ENCODE measurements around the gene TPGS1. TPM values are rescaled to one million over a fixed set of nuclear protein-coding genes. Genes with fewer than 3 reads are reported as not detected.
A peak's percentile ranks its signal among the peaks of the same experiment; 100 is the strongest.

The TPGS1 gene
- total and polyA plus RNA-seq, 3 donors from 2014 or later: 5.4 to 104 (median 98.5) TPM

DNA sequence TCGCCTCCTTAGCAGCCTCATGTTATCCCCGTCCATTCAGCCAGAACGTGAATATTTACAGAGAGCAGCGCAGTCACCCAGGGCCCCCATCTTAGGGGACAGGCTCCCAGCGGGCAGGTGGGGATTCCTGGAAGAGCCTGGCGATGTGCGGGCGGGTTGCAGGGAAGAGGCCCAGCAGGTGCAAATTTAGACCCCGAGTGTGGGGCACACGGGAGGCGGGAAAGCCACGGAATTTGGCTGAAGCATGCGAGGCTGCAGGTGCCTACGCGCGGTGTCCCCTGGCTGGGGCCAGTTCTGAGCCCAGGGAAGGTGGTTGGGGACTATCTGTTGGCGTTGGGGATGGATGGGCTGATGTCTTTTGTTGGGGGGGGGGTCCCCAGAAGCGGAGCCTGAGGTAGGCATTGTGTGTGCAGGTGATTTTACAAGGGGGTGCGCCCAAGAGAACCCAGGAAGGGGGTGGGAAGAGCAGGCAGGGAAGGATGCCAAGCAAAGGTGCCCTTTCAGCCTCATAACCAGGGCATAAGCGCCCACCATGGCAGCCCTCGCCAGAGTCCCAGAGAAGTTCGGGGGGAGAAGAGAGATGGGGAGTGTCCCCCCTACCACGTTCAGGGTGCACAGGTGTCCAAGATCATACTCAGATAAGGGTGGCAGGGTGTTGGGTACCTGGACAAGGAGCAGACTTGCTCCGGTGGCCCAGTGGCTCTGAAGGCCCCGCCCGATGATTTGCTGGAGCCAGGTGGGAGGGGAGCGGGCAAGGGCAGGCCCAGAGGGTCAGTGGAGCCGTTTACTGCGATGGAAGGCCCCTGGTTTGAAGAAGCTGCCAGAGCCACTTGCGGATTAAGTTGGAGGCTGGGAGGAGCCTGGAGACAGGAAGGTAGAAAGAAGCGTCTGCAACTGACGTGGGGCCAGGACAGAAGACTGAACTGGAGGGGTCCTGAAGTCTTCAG is 1.2 kb downstream of the TPGS1 start:
- no peak for DNase-seq
- H3K4me1 ChIP-seq: peaks cover 14% of the 10 kb centered on the region
- intact Hi-C loops (cut with DNase I; ENCODE audit: low total_unique reads): no loop called here

DNA sequence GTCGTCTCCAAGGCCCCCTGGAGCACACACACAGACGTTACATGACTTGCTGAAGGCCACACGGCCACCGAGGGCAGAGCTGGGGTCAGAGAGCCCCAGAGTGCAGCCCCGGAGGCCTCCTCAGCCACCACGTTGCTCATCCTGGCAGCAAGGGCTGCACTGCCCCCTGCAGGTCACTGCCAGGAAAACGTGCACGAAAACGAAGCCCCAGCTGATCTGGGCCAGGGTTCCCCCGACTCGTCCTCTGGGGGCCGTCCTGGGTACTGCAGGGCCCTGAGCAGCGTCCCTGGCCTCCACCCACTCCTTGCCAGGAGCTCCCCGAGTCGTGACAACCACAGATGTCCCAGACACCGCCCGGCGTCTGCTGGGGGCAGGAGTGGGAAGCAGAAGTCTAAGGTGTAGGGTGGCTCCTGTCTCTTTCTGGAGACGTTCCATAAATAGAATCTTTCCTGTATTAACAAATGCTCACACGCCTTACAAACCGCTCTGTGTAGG is 3.4 kb downstream of the TPGS1 start:
- H3K4me3 ChIP-seq: no peak overlapping the region
- H3K36me3 ChIP-seq (ENCODE audit: low read depth, missing control alignments): no peaks in the 10 kb centered on the region

More for the DNA sequence above, 1.2 kb downstream of the TPGS1 start:
- WGBS, 2 donors: 49 to 56% methylated on average over 20 to 32 of the region's 32 CpGs
- no peaks in the 10 kb centered on the region for H3K27me3 ChIP-seq
- H3K36me3 ChIP-seq (ENCODE audit: low read depth, missing control alignments): no peaks in the 10 kb centered on the region
- no peak for TF ChIP-seq CTCF (IDR thresholded peaks at IDR 0.05)
- no peak for TF ChIP-seq POLR2A (IDR thresholded peaks at IDR 0.05)
- H3K27ac ChIP-seq: peak overlapping the region in 1 of 2 donors; percentile 89
- H3K9me3 ChIP-seq: no peaks in the 10 kb centered on the region
- peak overlapping the region; percentile 88 to 96 for H3K4me3 ChIP-seq

DNA sequence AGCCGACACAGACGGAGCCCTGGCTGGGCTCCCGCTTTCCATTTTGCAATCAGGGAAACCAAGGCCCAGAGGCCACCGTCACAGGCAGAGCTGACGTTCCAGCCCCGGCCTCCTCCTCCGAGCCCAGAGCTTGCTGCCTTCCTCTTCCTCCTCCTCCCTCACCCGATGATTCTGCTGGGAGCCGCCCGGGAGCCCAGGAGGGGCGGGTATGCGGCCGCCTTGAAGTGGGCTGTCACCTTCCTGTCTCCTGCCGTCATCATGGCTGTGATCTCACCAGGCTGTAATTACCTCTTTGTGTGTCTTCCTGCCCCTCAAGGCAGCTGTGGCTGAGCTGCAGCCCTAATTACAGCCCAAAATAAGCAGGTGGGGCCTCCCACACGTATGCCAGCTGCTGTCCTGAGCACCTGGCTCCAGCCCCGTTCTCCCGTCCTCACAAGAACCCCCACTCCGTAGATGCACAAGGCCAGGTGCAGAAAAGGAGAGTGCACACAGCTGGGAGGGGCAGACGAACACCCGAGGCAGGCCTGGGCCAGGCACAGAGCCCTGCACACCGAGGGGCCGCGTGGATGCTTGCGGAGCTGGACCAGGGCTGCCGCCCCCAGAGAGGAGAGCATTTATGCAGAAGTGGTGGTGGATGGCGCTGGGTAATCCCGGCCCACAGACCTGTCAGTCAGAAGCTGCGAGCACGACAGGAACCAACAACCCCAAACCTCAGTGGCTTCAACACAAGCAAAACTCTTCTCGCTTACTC is 4.0 kb downstream of the TPGS1 start:
- Histone ChIP-seq H3K4me1 (peaks cover 13% of the 10 kb centered on the region), H3K36me3 (ENCODE audit: low read depth, missing control alignments) (no peaks in the 10 kb centered on the region), H3K27ac (no peak overlapping the region), H3K27me3 (no peaks in the 10 kb centered on the region), H3K4me3 (no peak overlapping the region), H3K9me3 (no peaks in the 10 kb centered on the region)
- intact Hi-C loops (cut with DNase I; ENCODE audit: low total_unique reads): no loop called here
- no peak for TF ChIP-seq CTCF (IDR thresholded peaks at IDR 0.05)
- no peak for TF ChIP-seq POLR2A (IDR thresholded peaks at IDR 0.05)
- no peak for DNase-seq
- 72 to 77% methylated on average over 26 to 30 of the region's 30 CpGs for WGBS, 2 donors

More for the DNA sequence above, 3.4 kb downstream of the TPGS1 start:
- DNase-seq: peak; percentile 70
- H3K27ac ChIP-seq: no peak overlapping the region
- no peaks in the 10 kb centered on the region for H3K27me3 ChIP-seq
- WGBS, 2 donors: 38% methylated on average over 17 to 21 of the region's 21 CpGs
- intact Hi-C loops (cut with DNase I; ENCODE audit: low total_unique reads): no loop called here
- TF ChIP-seq CTCF (IDR thresholded peaks at IDR 0.05) (peak; percentile 58 to 88 (median 73)), POLR2A (IDR thresholded peaks at IDR 0.05) (no peak)
- peaks cover 14% of the 10 kb centered on the region for H3K4me1 ChIP-seq
- no peaks in the 10 kb centered on the region for H3K9me3 ChIP-seq

DNA sequence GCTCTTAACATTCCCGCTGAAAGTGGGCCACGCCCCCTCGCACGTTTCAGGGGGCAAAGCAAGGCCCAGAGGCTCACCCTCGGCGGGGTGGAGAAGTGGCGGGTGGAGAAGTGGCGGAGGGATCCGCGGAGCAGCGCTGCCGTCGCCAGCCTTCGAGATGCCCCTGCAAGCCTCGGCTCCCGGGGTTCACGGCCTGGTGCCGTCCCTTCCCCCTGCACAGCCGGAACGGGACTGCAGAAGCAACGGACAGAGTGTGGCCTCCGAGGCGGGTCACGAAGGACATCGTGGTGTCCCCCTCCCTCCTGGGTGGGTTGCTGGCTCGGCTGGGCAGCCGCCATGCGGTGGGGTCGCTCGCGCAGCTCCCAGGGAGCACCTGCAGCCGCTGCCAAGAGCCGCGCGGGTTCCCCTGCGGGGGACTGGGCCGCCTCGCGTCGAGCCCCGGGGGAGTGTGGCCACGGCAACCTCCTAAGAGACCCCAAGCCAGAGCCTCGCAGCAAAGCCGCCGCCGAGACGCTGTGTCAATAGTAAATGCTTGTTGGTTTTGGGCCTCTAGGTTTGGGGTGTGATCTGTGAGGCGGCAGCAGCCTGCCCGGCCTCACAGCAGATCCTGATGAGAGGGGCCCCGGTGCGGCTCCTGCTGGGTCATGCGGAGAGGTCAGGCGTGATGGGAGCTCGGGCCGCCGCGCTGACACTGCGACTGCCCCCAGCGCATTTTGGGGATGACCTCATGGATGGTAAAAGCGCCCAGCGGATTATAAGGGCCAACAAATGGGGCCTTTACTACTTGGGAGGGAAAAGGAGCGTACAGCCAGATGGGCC is 5.5 kb downstream of the TPGS1 start:
- H3K4me3 ChIP-seq: peak overlapping the region in 1 of 2 donors; percentile 3
- H3K36me3 ChIP-seq (ENCODE audit: low read depth, missing control alignments): no peaks in the 10 kb centered on the region
- DNase-seq: no peak
- intact Hi-C loops (cut with DNase I; ENCODE audit: low total_unique reads): no loop called here
- TF ChIP-seq CTCF (IDR thresholded peaks at IDR 0.05): no peak
- no peak for TF ChIP-seq POLR2A (IDR thresholded peaks at IDR 0.05)
- H3K27me3 ChIP-seq: no peaks in the 10 kb centered on the region
- H3K4me1 ChIP-seq: peaks cover 9% of the 10 kb centered on the region
- no peaks in the 10 kb centered on the region for H3K9me3 ChIP-seq
- 40 to 56% methylated on average over 31 to 57 of the region's 62 CpGs for WGBS, 2 donors
- H3K27ac ChIP-seq: no peak overlapping the region

Measured in testis (tissue), 3 donors.